GM18520 (cell line): Measurements from ENCODE around the gene ULK1.
"Not testable (repeated sequence)": the region's sequence is repeated elsewhere in the genome, so short reads cannot be mapped to it uniquely, and the experiment has no call there.

Source experiments
- ATAC-seq: cut with Tn5 transposase; IDR thresholded peaks from one replicate; pipeline ENCODE4 v1.9.1; 2021; ENCODE audit not compliant: unreplicated experiment

The ULK1 gene

DNA sequence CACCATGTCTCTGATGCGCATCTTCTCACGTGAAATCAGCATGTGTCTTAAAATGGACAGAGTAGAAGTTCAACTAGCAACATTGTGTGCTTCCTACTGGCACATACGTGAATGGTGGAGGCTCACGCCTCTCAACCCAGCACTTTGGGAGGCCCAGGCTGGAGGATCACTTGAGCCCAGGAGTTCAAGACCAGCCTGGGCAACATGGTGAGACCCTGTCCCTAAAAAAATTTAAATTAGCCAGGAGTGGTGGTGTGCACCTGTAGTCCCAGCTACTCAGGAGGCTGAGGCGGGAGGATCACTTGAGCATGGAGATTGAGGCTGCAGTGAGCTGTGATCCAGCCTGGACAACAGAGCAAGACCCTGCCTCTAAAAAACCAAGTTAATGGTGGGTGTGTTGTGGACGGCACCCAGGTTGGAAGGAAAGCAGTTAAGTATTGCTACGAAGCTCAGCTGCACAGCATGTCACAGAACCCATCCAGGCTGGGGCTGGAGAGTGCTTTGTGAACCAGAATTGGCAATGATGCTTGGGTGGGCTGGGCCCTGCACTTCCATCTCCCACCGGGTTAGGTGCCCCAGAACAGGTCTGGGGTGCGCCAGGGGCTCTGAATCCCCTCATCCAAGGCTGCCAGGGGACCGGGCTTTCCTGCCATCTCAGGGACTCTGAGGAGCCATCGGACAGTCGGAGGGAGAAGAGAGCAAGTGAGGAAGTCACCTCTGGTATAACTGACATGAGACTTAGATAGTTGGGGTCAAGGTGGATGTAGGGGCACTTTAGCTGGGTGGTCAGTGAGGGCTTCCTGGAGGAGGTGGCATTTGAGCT, 33.0 kb upstream of the ULK1 start:
- ATAC-seq: no peak

- ATAC-seq: no peak
Observed at GRCh38 chr12:131862084-131862441, 32.4 kb upstream of the ULK1 start.

GRCh38 chr12:131862600-131862993, 31.8 kb upstream of the ULK1 start:
- no peak for ATAC-seq

DNA sequence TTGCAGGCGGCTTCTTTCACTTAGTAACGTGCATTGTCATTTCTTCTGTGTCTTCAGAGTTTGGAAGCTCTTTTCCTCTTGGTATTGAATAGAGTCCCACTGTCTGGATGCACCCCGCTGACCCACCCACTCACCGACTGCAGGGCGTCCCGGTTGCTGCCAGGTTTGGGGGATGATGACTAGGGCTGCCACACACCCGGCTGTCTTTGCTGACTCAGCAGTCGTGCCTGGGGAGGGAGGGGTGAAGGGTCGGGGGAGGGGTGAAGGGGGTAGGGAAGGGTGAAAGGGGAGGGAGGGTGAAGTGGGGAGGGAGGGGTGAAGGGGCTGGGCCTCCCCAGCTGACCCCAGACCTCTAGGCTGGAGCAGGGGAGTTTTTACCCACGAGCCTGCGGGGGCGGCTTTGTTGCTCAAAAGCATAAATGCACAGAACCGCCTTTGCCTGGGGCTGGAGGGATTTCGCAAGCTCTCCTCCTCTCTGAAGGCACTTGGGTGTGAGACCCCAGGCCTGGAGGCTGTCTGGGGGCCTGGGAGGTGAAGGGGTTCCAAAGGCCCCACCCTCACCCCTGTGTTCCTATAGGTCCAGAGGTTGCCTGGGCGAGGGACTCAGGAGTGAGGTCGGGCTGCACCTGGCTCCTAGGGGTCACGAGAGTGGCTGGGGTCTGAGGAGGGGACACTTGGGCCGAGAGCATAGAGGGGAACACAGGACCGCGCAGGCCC, 31.3 kb upstream of the ULK1 start:
- ATAC-seq: no peak

- ATAC-seq: no peak
Observed at GRCh38 chr12:131863711-131864396, 30.6 kb upstream of the ULK1 start.

- ATAC-seq: no peak
Observed at GRCh38 chr12:131864469-131864868, 30.0 kb upstream of the ULK1 start.

- ATAC-seq: no peak
Observed at GRCh38 chr12:131865180-131865875, 29.1 kb upstream of the ULK1 start.

GRCh38 chr12:131867471-131867870, 27.0 kb upstream of the ULK1 start:
- no peak for ATAC-seq

- no peak for ATAC-seq
Observed at GRCh38 chr12:131867891-131868675, 26.3 kb upstream of the ULK1 start.

- ATAC-seq: no peak
Observed at GRCh38 chr12:131869871-131870418, 24.5 kb upstream of the ULK1 start.

DNA sequence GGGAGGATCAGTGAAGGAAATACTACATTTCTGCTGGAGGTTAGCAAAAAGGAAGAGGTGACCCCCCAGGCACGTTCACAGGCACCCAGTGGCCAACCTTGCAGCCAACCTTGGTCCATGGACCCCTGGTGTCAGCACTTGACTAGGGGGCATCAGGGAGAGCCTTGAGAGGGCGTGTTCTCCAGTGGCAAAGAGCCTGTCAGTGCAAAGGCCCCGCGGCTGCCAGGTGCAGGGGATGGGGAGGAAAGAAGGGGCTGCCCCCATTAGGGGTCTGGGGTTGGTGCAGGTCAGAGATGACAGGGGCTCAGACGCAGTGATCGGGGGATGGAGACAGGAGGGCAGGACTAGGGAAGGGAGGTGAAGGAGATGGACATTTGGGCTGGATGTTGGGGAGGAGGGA, 22.7 kb upstream of the ULK1 start:
- no peak for ATAC-seq

GRCh38 chr12:131872154-131873051, 22.0 kb upstream of the ULK1 start:
- no peak for ATAC-seq

- no peak for ATAC-seq
Observed at GRCh38 chr12:131873293-131873692, 21.1 kb upstream of the ULK1 start.

DNA sequence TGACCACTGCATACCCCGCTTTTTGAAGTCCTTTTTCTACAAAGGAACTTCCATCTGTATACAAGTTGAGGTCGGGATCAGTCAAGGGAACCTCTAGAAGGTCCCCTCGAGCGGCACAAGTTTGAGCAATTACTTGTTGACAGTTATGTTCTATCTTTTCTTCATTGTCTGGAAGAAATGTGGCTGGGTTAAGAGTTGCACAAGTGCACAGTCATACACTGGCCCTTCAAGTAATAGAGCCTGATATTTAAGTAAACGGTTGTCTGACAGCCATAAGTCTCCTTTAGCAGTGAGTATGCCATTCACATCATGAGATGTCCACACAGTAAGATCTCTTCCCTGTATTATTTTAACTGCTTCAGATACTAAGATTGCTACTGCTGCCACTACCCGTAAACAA, 19.4 kb upstream of the ULK1 start:
- ATAC-seq: not testable (repeated sequence)

GRCh38 chr12:131877216-131877615, 17.2 kb upstream of the ULK1 start:
- not testable (repeated sequence) for ATAC-seq

DNA sequence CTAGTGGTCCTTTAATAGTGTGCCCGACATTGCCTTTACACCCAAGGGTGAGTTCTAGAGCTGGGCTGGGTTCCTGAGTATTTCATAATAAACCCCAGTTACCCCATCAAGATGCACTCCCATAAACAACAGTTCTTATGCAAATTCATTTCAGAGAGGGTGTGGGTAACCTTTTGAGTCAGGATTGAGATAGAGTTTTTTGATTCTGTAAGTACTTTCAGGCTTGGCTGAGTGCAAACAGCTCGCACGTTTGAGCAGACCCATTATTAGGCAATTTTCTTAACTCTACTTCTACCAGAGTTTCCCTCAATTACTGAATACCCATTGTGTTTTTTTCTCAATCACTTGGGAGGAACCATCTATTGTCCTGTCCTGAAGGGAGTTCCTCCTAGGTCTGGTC, 16.0 kb upstream of the ULK1 start:
- not testable (repeated sequence) for ATAC-seq

DNA sequence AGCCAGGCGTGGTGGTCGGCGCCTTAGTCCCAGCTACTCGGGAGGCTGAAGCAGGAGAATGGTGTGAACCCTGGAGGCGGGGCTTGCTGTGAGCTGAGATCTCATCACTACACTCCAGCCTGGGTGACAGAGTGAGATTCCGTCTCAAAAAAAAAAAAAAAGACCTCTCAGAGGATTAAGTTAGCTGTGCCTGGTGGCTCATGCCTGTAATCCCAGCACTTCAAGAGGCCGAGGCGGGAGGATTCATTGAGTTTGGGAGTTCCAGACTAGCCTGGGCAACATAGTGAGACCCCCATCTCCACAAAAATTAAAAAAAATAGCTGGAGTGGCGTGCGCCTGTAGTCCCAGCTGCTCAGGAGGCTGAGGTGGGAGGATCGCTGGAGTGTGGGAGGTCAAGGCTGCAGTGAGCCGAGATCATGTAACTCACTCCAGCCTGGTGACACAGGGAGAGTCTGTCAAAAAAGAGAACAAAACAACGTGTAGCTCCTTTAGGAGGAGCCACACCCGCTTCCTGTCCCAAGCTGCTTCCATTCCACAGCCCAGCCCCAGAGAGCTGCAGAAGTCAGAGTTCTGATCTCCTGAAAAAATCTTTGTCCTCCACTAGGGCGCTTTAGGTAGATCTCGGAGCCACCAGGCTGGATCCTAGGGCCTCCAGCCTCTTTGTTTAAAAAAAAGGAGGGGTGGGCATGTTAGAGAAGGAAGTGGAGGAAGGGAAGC, 11.5 kb upstream of the ULK1 start:
- no peak for ATAC-seq

DNA sequence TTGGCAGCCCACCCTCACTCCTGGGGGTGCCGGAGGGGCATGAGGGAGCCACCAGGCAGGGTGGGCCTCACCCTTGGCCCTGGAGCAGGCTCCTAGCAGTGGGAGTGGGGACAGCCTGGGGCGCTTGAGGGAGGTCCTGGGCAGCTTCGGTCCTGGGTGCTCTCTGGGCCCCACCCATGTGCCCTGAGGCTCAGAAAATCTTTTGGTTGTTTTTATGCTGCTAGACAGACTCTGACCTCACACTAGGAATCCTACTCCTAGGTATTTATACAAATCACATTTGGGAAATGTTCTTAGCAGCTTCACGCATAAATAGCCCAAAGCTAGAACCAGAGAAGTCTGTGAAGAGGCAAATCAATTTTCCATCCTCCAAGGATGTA, 10.9 kb upstream of the ULK1 start:
- ATAC-seq: no peak

DNA sequence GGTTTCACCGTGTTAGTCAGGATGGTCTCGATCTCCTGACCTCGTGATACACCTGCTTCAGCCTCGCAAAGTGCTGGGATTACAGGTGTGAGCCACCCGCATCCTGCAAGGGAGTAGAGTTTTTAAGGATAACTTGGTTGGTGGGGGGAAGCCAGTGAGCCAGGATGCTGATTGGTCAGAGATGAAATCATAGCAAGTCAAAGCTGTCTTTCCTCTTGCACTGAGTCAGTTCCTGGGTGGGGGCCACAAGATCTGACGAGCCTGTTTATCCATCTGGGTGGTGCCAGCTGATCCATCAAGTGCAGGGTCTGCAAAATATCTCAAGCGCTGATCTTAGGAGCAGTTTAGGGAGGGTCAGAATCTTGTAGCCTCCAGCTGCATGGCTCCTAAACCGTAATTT, 9.3 kb upstream of the ULK1 start:
- ATAC-seq: not testable (repeated sequence)
